ENCODE measurements around the gene SLC35D1. TPM values are rescaled to one million over a fixed set of nuclear protein-coding genes. Genes with fewer than 3 reads are reported as not detected.

The SLC35D1 gene
- polyA plus RNA-seq, 1 of the 3 experiments (the other 2 are of a cell fraction), result 4.8 TPM

GRCh38 chr1:66957938-66958337, 96.0 kb downstream of the SLC35D1 start:
- Histone ChIP-seq H3K79me2 (ENCODE audit: insufficient read depth) (peaks cover 53% of the 10 kb centered on the region), H3K27me3 (ENCODE audit: insufficient read depth) (no peaks in the 10 kb centered on the region), H4K20me1 (ENCODE audit: insufficient read depth) (peaks cover 8% of the 10 kb centered on the region; the same call in 1 of the 2 replicates), H3K9me2 (no peaks in the 10 kb centered on the region; the same call in 1 of the 2 replicates), H3K4me3 (ENCODE audit: low read depth in 2 of 2, low read length in 1 of 2) (no peak overlapping the region), H3F3A (replicated peaks; ENCODE audit: insufficient read depth) (peaks cover 13% of the 10 kb centered on the region), H3K9ac (no peak overlapping the region), H3K4me1 (ENCODE audit: control insufficient read depth in 1 of 2, insufficient read depth in 2 of 2, low read depth in 1 of 2, low read length in 1 of 2) (no peaks in the 10 kb centered on the region; a peak in 1 of 4 replicates), H3K36me3 (replicated peaks in 1 of 2; ENCODE audit: control insufficient read depth in 1 of 2, insufficient read depth in 2 of 2, low read length in 1 of 2) (peaks cover 79 to 82% of the 10 kb centered on the region in 2 experiments), H2AFZ (ENCODE audit: low read depth) (no peak overlapping the region), H3K27ac (ENCODE audit: low read depth in 2 of 2, low read length in 1 of 2) (no peak overlapping the region), H3K9me3 (no peaks in the 10 kb centered on the region), H3K4me2 (no peak overlapping the region)
- DNase-seq, result no peak
- POLR2A ChIA-PET, result no interaction called here
- CTCF ChIA-PET, result no interaction called here
- TF ChIP-seq, protein P1, sequence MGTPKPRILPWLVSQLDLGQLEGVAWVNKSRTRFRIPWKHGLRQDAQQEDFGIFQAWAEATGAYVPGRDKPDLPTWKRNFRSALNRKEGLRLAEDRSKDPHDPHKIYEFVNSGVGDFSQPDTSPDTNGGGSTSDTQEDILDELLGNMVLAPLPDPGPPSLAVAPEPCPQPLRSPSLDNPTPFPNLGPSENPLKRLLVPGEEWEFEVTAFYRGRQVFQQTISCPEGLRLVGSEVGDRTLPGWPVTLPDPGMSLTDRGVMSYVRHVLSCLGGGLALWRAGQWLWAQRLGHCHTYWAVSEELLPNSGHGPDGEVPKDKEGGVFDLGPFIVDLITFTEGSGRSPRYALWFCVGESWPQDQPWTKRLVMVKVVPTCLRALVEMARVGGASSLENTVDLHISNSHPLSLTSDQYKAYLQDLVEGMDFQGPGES (IDR thresholded peaks at IDR 0.05; ENCODE audit: low read depth, low read length), result no peak
- TF ChIP-seq GABPA (IDR thresholded peaks at IDR 0.05; ENCODE audit: low read depth), result no peak
- WGBS (ENCODE audit: low lambda C conversion rate), result over 99% methylated on average over 3 of the region's 3 CpGs

DNA sequence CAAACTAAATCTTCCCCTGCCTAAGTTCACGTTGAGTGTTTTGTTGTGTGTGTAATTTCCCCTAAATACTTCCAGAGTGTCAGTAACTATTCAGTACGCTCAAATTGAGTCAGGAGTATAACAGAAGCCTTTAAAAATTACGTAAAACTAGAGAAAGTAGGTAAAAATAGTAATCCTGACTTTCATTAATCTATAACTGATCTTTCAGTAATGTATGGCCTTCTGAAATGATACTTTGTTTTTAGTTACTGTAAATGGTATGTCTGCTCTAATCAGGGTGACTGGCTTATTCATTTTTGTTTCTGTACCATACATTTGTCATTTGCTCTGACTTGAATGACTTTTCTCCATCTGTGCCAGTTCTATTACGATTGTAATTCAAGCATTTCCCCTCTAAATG, 99.7 kb downstream of the SLC35D1 start:
- H3K36me3 ChIP-seq (replicated peaks in 1 of 2; ENCODE audit: control insufficient read depth in 1 of 2, insufficient read depth in 2 of 2, low read length in 1 of 2), result peaks cover 55 to 72% of the 10 kb centered on the region in 2 experiments
- TF ChIP-seq SIN3A (IDR thresholded peaks at IDR 0.05; ENCODE audit: borderline replicate concordance, low read depth, low read length) (no peak), RFX5 (IDR thresholded peaks at IDR 0.05; ENCODE audit: low read length) (no peak), CTCF (IDR thresholded peaks at IDR 0.05) (no peak)
- TF ChIP-seq, protein P2, sequence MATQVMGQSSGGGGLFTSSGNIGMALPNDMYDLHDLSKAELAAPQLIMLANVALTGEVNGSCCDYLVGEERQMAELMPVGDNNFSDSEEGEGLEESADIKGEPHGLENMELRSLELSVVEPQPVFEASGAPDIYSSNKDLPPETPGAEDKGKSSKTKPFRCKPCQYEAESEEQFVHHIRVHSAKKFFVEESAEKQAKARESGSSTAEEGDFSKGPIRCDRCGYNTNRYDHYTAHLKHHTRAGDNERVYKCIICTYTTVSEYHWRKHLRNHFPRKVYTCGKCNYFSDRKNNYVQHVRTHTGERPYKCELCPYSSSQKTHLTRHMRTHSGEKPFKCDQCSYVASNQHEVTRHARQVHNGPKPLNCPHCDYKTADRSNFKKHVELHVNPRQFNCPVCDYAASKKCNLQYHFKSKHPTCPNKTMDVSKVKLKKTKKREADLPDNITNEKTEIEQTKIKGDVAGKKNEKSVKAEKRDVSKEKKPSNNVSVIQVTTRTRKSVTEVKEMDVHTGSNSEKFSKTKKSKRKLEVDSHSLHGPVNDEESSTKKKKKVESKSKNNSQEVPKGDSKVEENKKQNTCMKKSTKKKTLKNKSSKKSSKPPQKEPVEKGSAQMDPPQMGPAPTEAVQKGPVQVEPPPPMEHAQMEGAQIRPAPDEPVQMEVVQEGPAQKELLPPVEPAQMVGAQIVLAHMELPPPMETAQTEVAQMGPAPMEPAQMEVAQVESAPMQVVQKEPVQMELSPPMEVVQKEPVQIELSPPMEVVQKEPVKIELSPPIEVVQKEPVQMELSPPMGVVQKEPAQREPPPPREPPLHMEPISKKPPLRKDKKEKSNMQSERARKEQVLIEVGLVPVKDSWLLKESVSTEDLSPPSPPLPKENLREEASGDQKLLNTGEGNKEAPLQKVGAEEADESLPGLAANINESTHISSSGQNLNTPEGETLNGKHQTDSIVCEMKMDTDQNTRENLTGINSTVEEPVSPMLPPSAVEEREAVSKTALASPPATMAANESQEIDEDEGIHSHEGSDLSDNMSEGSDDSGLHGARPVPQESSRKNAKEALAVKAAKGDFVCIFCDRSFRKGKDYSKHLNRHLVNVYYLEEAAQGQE (IDR thresholded peaks at IDR 0.05; ENCODE audit: low read depth, low read length), result no peak
- CTCF ChIA-PET, result no interaction called here
- H3K4me1 ChIP-seq (ENCODE audit: control insufficient read depth in 1 of 2, insufficient read depth in 2 of 2, low read depth in 1 of 2, low read length in 1 of 2), result no peaks in the 10 kb centered on the region
- peaks cover 74% of the 10 kb centered on the region for H3K79me2 ChIP-seq (ENCODE audit: insufficient read depth)
- no peak for DNase-seq
- H3K27me3 ChIP-seq (ENCODE audit: insufficient read depth), result no peaks in the 10 kb centered on the region
- WGBS (ENCODE audit: low lambda C conversion rate), result 98% methylated on average over 4 of the region's 4 CpGs
- H3F3A ChIP-seq (replicated peaks; ENCODE audit: insufficient read depth), result peaks cover 29% of the 10 kb centered on the region
- no peak overlapping the region for H3K9ac ChIP-seq
- H3K9me3 ChIP-seq, result no peaks in the 10 kb centered on the region
- no peak overlapping the region for H3K4me3 ChIP-seq (ENCODE audit: low read depth in 2 of 2, low read length in 1 of 2)
- H2AFZ ChIP-seq (ENCODE audit: low read depth), result no peak overlapping the region
- H3K9me2 ChIP-seq, result no peaks in the 10 kb centered on the region; the same call in 1 of the 2 replicates
- peaks cover 8% of the 10 kb centered on the region; the same call in 1 of the 2 replicates for H4K20me1 ChIP-seq (ENCODE audit: insufficient read depth)
- POLR2A ChIA-PET, result no interaction called here
- no peak overlapping the region for H3K27ac ChIP-seq (ENCODE audit: low read depth in 2 of 2, low read length in 1 of 2)
- no peak overlapping the region for H3K4me2 ChIP-seq
